GM19463 (cell line): ENCODE measurements around the gene MOGAT2.
"Not testable (repeated sequence)": the region's sequence is repeated elsewhere in the genome, so short reads cannot be mapped to it uniquely, and the experiment has no call there.

Source experiments
- ATAC-seq: cut with Tn5 transposase; IDR thresholded peaks from one replicate; pipeline ENCODE4 v1.9.1; 2021; ENCODE audit warnings: mild to moderate bottlenecking, moderate library complexity; ENCODE audit not compliant: unreplicated experiment

The MOGAT2 gene

DNA sequence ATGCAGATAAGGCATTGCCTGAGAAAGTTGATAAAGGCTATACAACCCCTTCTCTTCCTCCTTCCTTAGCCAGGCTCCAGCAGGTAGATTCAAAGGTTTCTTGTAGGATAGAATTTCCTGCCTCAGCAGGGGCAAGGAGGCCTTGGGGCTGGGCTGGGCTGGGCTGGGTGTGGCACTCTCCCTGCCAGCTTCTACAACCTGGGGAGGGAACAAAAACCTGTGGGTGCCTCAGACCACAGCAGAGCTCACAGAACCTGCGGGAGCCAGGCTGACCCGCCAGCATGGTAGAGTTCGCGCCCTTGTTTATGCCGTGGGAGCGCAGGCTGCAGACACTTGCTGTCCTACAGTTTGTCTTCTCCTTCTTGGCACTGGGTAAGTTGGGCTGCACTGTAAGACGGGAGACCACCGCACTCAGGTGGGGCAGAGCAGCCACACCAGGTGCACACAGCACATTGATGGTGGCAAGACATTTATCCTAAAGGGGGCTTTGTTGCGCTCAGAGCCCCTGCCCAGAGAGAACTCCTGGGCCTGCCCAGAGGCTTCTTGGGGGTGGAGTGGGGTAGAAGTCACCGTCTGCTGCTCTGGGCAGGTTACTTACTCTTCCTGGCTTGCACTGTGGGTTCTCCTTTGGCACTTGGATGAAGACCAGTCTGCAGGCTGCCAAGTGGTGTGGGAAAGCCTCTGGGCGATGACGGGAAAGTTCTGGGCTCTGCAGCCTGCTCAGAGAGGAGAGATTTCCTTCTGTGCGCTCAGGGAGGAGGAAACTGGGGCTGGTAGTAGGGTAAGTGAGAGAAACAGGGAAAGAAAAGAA lies at the start of gene MOGAT2:
Gene MOGAT2, plus strand, starts transcription at position 231 of the 811 bp plus-strand sequence. Its CDS starts 51 bp downstream, at position 282.
- ATAC-seq = no peak

DNA sequence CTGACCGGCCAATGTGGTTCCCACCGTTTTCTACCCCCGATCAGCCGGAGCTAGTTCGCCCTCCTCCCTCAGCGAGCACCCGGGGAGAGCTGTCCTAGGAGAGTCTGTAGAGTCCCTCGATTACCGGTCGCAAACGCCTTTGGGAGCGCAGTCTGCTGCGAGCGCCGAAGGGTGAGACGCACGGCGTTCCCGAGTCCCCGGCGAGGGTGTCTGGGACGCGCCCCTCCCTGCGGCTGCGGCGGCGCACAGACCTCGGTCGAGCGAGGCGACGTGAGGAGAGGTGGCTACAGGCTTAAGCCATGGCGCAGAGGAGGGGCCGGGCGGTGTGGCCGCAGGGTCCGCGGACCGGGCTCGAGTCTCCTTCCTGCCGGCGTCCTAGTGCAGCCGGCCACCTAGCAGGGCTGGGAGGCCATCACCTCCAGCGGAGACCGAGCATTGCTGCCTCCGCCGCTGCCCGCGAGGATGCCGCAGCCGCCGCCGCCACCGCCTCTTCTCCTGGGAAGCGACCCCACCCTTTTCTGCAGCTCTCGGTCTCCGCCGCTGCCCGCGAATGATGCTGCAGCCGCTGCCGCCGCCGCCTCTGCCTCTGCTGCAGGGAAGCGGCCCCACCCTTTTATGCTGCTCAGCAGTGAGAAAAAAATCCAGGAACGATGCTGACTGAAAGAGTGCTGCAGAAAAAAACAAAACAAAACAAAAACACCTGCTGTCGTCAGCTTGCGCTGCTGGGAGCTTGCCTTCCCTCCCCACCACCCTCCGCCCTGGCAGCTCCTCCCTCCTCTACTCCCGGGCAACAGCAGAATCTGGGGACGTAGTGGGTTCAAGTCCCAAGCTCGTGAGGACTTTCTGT lies 49.0 kb upstream of the MOGAT2 start, which contains the start of gene MAP6:
Gene MAP6, minus strand, starts transcription at position 588 of the 847 bp plus-strand sequence. CDS start 669 bp downstream, outside the sequence.
- ATAC-seq = no peak

DNA sequence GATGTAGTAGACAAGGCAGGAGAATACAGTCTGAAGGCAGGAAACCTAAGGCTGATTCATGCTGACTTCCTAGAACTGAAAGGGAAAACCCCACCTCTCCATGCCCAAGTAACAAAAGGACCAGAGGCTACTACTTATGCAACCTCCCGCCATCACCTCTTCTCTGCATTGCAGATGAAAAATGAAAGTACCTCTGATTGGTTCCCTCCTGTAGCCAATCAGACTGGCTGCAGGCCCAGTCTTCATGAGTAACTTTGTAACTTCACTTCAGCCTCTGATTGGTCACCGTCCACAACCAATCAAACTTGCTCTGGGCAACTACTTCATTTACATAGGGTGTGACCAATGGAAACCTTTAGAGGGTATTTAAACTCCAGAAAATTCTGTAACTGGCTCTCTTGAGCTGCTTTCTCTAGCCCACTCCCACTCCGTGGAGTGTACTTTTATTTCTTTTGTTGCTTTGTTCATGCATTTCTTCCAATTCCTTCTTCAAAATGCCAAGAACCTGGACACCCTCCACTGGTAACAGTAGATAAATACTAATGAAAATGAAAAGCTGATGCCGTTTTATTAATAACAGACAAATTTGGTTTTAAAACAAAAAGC lies 43.6 kb upstream of the MOGAT2 start:
- no peak for ATAC-seq

DNA sequence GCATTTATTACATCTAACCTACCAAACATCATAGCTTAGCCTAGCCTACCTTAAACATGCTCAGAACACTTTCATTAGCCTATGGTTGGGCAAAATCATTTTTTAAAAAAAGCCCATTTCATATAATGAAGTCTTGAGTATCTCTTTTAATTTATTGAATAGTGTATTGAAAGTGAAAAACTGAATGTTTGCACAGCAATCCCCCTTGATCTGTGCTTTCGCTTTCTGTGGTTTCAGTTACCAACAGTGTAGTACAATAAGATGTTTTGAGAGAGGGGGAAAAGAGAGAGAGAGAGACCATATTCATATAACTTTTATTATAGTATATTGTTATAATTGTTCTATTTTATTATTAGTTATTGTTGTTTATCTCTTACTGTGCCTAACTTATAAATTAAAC lies 40.4 kb upstream of the MOGAT2 start:
- no peak for ATAC-seq

DNA sequence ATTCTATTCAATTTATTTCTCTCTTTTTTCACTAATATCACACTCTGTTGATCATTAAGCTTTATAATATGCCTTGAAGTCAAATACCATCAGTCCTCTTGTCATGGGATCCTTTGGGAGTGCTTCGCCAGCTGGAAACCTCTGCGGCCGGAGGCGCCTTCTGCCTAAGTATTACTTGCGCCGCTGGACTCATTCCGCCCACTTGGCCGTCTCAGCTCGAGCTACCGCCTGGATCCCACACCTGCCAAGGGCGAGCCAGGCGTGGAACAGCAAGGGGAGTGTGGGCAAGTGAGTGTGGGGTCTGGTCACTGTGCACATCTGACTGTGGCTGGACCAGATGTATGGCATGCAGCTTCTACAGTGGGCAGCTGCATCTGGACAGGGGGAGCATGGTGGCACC lies 39.7 kb upstream of the MOGAT2 start:
- ATAC-seq = no peak

DNA sequence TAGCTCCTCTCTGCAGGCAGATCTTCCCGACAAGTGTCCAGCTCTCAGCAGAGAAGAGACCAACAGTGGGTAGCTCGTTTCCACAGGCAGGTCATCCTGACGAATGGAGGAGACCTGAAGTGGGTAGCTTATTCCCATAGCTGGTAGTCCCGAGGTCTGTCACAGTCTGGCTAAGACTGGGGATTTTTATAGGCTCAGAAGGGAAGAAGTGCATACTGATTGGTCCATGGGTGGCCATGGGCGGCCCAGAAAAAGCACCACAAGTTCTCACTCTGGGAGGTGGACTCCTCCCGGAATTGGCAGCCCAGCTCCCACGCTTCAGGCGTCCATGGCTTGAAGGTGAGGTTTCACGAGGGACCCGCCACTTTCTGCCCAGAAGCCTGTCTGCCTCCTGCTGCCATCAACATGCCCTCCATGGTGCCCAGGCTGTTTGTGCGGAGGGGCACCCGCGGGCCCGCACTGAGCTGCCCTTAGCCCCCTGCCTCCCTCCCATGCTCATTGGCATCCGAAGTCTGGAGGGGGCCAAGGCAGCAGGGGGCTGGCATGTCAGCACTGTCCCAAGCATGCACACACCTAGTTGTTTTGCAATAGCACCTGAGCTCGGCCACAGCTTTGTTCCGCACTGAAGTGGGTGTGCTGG lies 38.9 kb upstream of the MOGAT2 start:
- no peak for ATAC-seq

DNA sequence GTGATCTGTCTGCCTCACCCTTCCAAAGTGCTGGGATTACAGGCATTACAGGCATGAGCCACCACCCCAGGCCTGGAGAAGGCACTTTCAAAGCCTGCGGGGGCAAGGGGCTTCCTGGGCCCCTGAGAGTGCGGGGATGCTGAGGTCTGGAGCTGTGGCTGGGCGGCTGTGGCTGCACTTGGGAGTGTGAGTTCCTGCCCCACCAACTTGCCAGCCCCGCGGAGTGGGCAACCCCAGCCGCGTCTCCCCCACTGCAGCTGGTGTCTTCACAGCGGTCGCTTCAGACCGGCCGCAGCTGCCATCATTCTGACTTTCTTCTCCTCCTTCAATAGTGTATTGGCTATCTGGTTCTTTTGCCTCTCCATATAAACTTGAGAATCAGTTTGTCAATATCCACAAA lies 38.1 kb upstream of the MOGAT2 start:
- no peak for ATAC-seq

DNA sequence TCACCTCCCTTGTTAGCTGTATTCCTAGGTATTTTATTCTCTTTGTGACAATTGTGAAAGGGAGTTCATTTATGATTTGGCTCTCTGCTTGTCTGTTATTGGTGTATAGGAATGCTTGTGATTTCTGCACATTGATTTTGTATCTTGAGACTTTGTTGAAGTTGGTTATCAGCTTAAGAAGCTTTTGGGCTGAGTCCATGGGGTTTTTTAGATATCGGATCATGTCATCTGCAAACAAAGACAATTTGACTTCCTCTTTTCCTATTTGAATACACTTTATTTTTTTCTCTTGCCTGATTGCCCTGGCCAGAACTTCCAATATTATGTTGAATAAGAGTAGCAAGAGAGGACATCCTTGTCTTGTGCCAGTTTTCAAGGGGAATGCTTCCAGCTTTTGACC lies 33.8 kb upstream of the MOGAT2 start:
- ATAC-seq = not testable (repeated sequence)

DNA sequence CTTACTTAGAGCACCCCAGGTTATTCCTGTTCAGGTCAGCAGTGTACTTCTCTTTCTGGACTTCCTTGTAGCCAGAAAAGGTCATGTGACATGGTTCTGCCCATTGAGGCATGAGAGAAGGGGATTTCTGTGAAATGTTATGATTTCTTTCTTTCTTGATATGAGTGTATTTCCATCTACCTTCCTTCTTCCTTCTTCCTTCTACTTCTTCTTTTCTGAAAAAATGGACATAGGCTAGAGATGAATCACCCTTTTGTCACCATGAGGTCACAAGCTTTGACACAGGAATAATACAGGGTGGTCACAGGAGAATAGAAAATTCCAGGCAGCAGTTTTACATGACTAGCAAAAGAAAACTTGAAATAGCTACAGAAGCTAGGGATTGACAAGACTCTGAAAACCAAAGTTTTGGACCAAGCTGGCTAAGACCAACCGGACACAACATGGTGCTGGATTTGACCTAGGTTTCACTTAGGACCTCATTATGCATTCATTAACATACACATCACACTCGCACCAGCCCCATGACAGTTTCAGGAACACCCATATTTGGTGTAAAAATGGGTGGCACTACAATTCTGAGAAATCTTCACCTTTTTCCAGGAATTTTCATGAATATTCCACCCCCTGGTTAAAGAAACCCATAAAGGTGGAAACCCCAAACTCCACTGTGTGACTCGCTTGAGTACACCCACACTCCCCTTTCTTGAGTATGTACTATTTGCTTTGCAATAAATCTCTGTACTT lies 27.6 kb upstream of the MOGAT2 start:
- peak; percentile 70 for ATAC-seq

DNA sequence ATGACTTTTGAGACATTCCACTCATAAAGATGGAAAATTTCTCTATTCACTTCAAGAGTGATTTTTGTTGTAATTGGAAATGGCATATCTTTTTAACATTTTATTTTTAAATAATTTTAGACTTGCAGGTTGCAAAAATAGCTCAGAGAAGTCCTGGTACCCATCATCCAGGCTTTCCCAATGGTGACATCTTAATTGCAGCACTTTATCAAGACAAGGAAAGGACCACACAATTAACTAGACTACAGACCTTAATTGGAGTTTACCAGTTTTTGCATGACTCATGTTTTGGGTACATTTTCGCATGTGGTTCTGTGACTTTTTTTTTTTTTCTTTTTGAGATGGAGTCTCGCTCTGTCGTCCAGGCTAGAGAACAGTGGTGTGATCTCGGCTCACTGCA lies 25.8 kb upstream of the MOGAT2 start:
- no peak for ATAC-seq

DNA sequence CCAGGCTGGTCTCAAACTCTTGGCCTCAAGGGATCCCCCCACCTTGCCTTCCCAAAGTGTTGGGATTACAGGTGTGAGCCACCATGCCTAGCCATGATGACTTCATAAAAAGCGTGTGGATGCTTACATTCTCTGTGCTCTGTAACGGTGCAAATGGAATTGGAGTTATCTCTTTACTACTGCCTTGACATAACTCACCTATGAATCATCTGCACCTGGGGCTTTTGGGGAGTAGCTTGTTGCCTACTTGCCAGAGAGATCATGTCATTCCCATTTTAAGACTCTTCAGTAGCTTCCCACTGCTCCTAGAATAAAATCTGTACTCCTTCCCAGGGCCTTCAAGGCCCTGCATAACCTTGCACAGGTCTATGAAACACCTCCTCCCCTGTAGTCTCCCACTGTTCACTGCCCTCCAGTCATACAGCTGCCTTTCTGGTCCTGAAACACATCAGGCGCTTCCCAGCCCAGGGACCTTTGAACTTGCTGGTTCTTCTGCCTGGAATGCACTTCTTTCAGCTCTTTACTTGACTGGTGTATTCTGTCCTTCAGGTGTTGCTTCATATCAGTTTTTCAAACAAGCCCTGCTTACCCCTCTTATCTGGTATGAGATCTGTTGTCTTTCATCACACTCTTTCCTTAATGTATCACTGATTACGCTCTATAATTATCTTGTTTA lies 19.6 kb upstream of the MOGAT2 start:
- no peak for ATAC-seq

DNA sequence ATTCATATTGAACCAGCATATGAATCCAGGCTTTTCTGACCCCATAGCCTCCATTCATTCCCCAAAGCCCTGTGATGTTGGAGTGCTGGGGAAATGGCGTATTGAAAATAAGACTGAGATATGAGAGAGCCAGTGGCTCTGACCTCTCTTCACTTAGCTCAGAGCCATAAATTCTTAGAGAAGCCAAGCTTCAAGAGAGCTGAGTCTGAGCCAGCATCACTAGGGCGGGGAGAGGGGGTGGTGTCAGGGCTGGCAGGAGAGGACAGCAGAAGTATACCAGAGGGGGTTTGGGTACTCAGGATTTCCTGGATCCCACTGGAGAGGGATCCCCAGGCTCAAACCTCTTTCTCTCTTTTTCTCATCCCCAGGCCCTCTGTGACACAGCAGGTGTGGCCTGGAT lies 16.7 kb upstream of the MOGAT2 start:
- ATAC-seq = no peak

DNA sequence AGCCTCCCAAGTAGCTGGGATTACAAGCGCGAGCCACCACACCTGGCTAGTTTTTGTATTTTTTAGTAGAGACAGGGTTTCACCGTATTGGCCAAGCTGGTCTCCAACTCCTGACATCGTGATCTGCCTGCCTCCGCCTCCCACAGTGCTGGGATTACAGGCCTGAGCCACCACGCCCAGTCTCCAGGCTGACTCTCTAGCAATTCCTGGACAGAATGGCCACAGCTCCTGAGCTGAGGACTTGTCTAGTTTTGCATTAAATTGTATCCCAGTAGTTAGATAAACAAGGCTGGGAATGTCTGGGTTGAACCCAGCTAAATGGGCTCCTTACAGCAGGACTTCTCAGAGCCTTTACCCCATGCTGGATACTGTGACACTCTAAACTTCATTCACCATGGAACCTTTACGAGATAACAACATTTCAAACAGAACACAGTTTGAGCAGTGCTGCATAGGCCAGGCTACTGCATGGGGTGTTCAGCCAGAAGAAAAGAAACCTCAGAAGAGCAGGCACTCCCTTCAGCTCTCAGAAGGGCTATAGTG lies 13.9 kb upstream of the MOGAT2 start:
- no peak for ATAC-seq

DNA sequence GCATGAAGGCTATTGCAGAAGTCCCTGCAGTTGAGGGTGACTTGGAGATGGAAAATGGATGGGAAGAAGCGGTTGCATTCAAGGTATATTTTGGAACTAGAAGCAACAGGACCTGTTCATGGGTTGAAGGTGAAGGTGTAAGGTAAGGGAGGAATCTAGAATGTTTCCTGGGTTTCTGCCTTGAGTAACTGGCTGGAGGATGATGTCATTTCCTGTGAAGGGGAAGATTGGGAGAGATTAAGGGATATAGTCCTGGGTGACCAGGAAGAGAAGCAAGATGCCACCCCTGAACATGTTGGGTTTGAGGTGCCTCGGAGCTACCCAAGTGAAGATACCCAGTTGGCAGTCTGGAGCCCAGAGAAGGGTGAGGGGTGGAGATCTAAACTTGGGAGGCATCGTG lies 12.1 kb upstream of the MOGAT2 start:
- ATAC-seq = no peak

DNA sequence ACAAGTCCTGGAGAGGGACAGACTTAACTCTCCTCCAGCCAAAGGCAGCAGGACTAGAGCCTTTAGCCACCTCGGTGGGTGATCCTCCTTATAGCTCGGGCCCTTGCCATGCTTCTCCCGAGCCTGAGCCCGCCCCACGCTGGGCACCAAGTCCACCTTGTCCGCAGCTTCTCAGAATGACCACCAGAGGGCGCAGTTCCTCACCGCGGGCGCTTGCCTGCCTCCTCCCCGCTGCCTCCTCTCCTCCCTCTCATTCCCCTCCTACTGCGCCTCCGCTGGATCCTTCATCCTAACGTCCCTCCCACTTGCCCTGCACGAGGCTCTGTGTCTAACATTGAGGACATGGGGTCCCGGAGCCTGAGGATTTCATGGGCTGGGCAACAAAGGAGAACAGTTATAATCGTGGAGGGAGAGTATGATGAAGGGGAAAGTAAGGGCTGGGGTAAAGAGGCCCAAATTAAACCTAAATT lies 11.3 kb upstream of the MOGAT2 start:
- ATAC-seq = peak; percentile 63

DNA sequence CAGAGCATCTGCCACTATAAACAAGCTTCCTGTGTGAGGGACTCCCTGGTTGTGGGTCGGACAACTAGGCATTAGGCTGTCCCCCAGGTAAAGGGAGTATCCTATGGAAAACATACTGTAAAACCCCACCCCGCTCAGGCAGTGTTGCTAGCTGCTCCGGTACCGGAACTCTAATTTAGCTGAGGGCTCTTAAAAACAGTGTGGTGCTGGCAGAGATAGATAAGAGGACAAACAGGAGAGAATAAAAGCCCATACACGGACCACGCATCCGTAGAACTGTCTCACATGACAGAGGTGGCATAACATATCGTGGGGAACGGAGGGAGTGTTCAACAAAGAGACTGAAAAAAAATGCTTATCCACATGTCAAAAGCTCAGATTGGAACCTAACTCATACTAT lies 3.4 kb upstream of the MOGAT2 start:
- ATAC-seq = no peak

DNA sequence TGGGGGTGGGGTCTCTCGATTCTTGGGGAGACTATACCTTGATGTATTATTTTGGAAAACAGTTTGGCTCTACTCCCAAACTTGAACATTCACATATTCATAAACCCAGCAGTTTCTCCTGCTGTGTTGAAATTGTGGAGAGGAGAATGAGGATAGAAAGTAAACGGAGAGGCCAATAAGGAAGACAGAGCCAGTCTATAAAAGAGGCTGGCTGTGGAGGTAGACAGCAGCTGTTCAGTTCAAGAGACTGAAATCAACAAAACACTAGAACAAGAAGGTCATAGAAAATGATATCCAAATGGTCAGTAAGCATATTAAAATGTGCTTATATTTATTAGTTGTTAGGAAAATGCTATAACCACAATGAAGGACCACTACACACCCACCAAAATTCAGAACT lies 1.9 kb upstream of the MOGAT2 start:
- ATAC-seq = no peak

DNA sequence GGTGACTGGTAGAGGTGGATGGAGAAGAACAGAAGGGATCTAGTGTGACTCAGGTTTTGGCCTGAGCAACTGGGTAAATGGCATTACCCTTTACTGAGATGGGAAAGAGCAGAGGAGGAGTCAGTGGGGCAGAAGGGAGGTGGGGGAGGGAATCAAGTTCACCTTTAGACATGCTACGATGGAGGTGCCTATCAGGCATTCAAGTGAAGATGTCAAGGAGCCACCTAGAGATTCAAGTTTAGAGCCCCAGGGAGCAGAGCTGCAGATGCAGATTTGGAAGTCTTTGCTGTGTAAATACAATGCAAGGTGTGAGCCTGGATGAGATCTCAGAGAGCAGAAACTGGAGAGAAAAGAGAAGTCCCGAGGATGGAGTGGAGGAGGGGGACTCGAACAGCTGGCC lies 979 bp upstream of the MOGAT2 start:
- no peak for ATAC-seq
